H1 (cell line): ENCODE data around the gene MMP8. TPM values are rescaled to one million over a fixed set of nuclear protein-coding genes. Genes with fewer than 3 reads are reported as not detected.

Experiments used
- CTCF ChIA-PET: fragments of 300-600 bp; sonication (Branson Sonifier 250); formaldehyde crosslinking; loops from one replicate; lab custom pipeline; 2021; ENCODE audit not compliant: partially characterized antibody; lab: Charles Lee
- POLR2A ChIA-PET: fragments of 300-600 bp; sonication (Branson Sonifier 250); formaldehyde crosslinking; loops from one replicate; lab custom pipeline; 2021; ENCODE audit warnings: inconsistent platforms; ENCODE audit not compliant: partially characterized antibody; lab: Charles Lee
- DNase-seq, 2 experiments: peaks; one replicate each; pipeline versions ENCODE4 v3.0.0 to v3.0.0-alpha.2; 2010 to 2022; ENCODE audit warnings: low spot score in 2 of 2, low read depth in 1 of 2, mixed read lengths in 1 of 2
- FAIRE-seq: peaks from 2 replicates; lab custom pipeline; 2011; peaks lifted over from hg19 to GRCh38; lab: Jason Lieb, UNC
- H2AFZ ChIP-seq: 2 replicates; pipeline ENCODE4 v1.8.1; 2012; ENCODE audit warnings: low read length, inconsistent platforms
- H2AK5ac ChIP-seq: 2 replicates; pipeline ENCODE4 v1.6.1; 2013; ENCODE audit warnings: low read depth, low read length
- H2BK120ac ChIP-seq: replicated peaks from 2 replicates; pipeline ENCODE3; 2013; ENCODE audit warnings: low read depth, low read length, inconsistent platforms
- H2BK12ac ChIP-seq: 2 replicates; pipeline ENCODE4 v1.6.1; 2013; ENCODE audit warnings: low read depth, low read length
- H2BK15ac ChIP-seq: 2 replicates; pipeline ENCODE4 v1.6.1; 2013; ENCODE audit warnings: low read length
- H2BK20ac ChIP-seq: 2 replicates; pipeline ENCODE4 v1.6.1; 2013; ENCODE audit warnings: low read length
- H2BK5ac ChIP-seq: 2 replicates; pipeline ENCODE4 v1.6.1; 2013; ENCODE audit warnings: low read depth, low read length
- H3K14ac ChIP-seq: 2 replicates; pipeline ENCODE4 v1.6.1; 2013; ENCODE audit warnings: inconsistent platforms; ENCODE audit not compliant: insufficient read length
- H3K18ac ChIP-seq: 2 replicates; pipeline ENCODE4 v1.6.1; 2013; ENCODE audit warnings: low read length; ENCODE audit errors: extremely low read depth
- H3K23ac ChIP-seq: 2 replicates; pipeline ENCODE4 v1.6.1; 2013; ENCODE audit warnings: inconsistent platforms; ENCODE audit not compliant: insufficient read length
- H3K23me2 ChIP-seq: 2 replicates; pipeline ENCODE4 v1.6.1; 2013; ENCODE audit warnings: low read depth, low read length
- H3K27ac ChIP-seq: 2 replicates; pipeline ENCODE4 v1.6.1; 2011; ENCODE audit warnings: low read depth, low read length, inconsistent platforms
- H3K27me3 ChIP-seq, 4 experiments: replicated peaks in 1 of 4; 1 replicate in 1 of 4; 2 replicates in 3 of 4; pipeline versions ENCODE4 v1.6.1 to v1.8.1; 2011 to 2013; ENCODE audit warnings: low read length in 3 of 4, mild to moderate bottlenecking in 3 of 4, inconsistent platforms in 2 of 4, mixed read lengths in 2 of 4, moderate library complexity in 1 of 4; ENCODE audit not compliant: control insufficient read depth in 3 of 4, insufficient read depth in 3 of 4; ENCODE audit errors: extremely low read depth in 1 of 4
- H3K36me3 ChIP-seq, 4 experiments: 2 replicates each; pipeline versions ENCODE4 v1.6.1 to v1.8.1; 2011 to 2013; ENCODE audit warnings: mild to moderate bottlenecking in 4 of 4, low read length in 3 of 4, moderate library complexity in 2 of 4, control low read depth in 1 of 4, inconsistent platforms in 1 of 4; ENCODE audit not compliant: insufficient read depth in 4 of 4, control insufficient read depth in 2 of 4
- H3K4ac ChIP-seq: replicated peaks from 2 replicates; pipeline ENCODE3; 2013; ENCODE audit warnings: low read length, low read depth, mixed read lengths, inconsistent platforms; ENCODE audit not compliant: insufficient read length
- H3K4me1 ChIP-seq, 4 experiments: replicated peaks in 1 of 4; 1 replicate in 1 of 4; 2 replicates in 3 of 4; pipeline versions ENCODE4 v1.6.1 to v1.8.1; 2011 to 2013; ENCODE audit warnings: low read length in 3 of 4, inconsistent platforms in 2 of 4, mixed read lengths in 1 of 4; ENCODE audit not compliant: insufficient read depth in 4 of 4, control insufficient read depth in 3 of 4
- H3K4me2 ChIP-seq, 2 experiments: 2 replicates each; pipeline versions ENCODE4 v1.6.1 to v1.8.1; 2011 to 2013; ENCODE audit warnings: low read depth in 2 of 2, low read length in 2 of 2, control low read depth in 1 of 2, inconsistent platforms in 1 of 2, mild to moderate bottlenecking in 1 of 2; ENCODE audit not compliant: insufficient read depth in 1 of 2
- H3K4me3 ChIP-seq, 4 experiments: fragments of 200-600, 300-600 bp in 1 of 4; sonication (generic), shearing (Covaris generic), sonication (Bioruptor Twin) in 1 of 4; 2 replicates each; pipeline versions ENCODE4 v1.5.1 to v1.8.1; 2011 to 2016; ENCODE audit warnings: low read length in 4 of 4, low read depth in 3 of 4, control low read depth in 2 of 4, inconsistent platforms in 2 of 4, mild to moderate bottlenecking in 2 of 4, mixed read lengths in 1 of 4, moderate library complexity in 1 of 4; ENCODE audit not compliant: insufficient read depth in 2 of 4; ENCODE audit errors: extremely low read depth in 1 of 4
- H3K56ac ChIP-seq: replicated peaks from 2 replicates; pipeline ENCODE3; 2013; ENCODE audit warnings: low read depth, mild to moderate bottlenecking, mixed read lengths, low read length, inconsistent platforms; ENCODE audit not compliant: insufficient read length
- H3K79me1 ChIP-seq: 2 replicates; pipeline ENCODE4 v1.6.1; 2013; ENCODE audit warnings: low read depth, low read length, control low read depth
- H3K79me2 ChIP-seq, 2 experiments: 2 replicates each; pipeline versions ENCODE4 v1.6.1 to v1.8.1; 2012 to 2013; ENCODE audit warnings: low read length in 2 of 2, mild to moderate bottlenecking in 2 of 2, inconsistent platforms in 1 of 2; ENCODE audit not compliant: insufficient read depth in 2 of 2, control insufficient read depth in 1 of 2
- H3K9ac ChIP-seq, 4 experiments: replicated peaks in 1 of 4; 1 replicate in 1 of 4; 2 replicates in 3 of 4; pipeline versions ENCODE4 v1.6.1 to v1.8.1; 2011 to 2013; ENCODE audit warnings: low read depth in 3 of 4, low read length in 3 of 4, control low read depth in 2 of 4, mild to moderate bottlenecking in 2 of 4, moderate library complexity in 2 of 4, inconsistent platforms in 1 of 4; ENCODE audit errors: extremely low read depth in 1 of 4
- H3K9me3 ChIP-seq, 2 experiments: 2 replicates each; pipeline versions ENCODE4 v1.6.1 to v1.8.1; 2012 to 2013; ENCODE audit warnings: mild to moderate bottlenecking in 2 of 2, moderate library complexity in 2 of 2, control low read depth in 1 of 2, inconsistent platforms in 1 of 2, low read depth in 1 of 2, low read length in 1 of 2, mixed read lengths in 1 of 2; ENCODE audit not compliant: insufficient read depth in 2 of 2
- H4K20me1 ChIP-seq, 2 experiments: replicated peaks in 1 of 2; 2 replicates each; pipeline versions ENCODE3 to v1.8.1; 2011 to 2013; ENCODE audit warnings: inconsistent platforms in 2 of 2, low read length in 2 of 2, mild to moderate bottlenecking in 1 of 2; ENCODE audit not compliant: insufficient read depth in 2 of 2, control insufficient read depth in 1 of 2
- H4K5ac ChIP-seq: 2 replicates; pipeline ENCODE4 v1.6.1; 2013; ENCODE audit warnings: low read length, low read depth, mixed read lengths, inconsistent platforms; ENCODE audit not compliant: insufficient read length
- H4K8ac ChIP-seq: 2 replicates; pipeline ENCODE4 v1.8.0; 2013; ENCODE audit warnings: mild to moderate bottlenecking, moderate library complexity, low read length, inconsistent platforms; ENCODE audit not compliant: insufficient read depth; ENCODE audit errors: extremely low read depth
- H4K91ac ChIP-seq: replicated peaks from 2 replicates; pipeline ENCODE3; 2013; ENCODE audit warnings: low read length, mixed read lengths, inconsistent platforms; ENCODE audit not compliant: insufficient read length
- CHD1 ChIP-seq: IDR thresholded peaks from 2 replicates; pipeline ENCODE4 v1.6.1; 2012; ENCODE audit warnings: low read depth, low read length, improper control_type of control experiment
- FOSL1 ChIP-seq: IDR thresholded peaks from 2 replicates; pipeline ENCODE4 v1.6.1; 2011; ENCODE audit warnings: mild to moderate bottlenecking, low read depth, low read length, moderate library complexity; ENCODE audit not compliant: insufficient read depth
- JUND ChIP-seq: IDR thresholded peaks from 2 replicates; pipeline ENCODE4 v1.6.1; 2011; ENCODE audit warnings: mild to moderate bottlenecking, improper control_type of control experiment, low read length
- KDM4A ChIP-seq: IDR thresholded peaks from one replicate; pipeline ENCODE4 v1.7.1; 2012; ENCODE audit warnings: low read depth, mild to moderate bottlenecking, moderate library complexity, low read length, inconsistent platforms; ENCODE audit not compliant: severe bottlenecking
- POLR2AphosphoS5 ChIP-seq: IDR thresholded peaks from 2 replicates; pipeline ENCODE4 v1.6.1; 2011; ENCODE audit warnings: low read depth, low read length
- RBBP5 ChIP-seq: IDR thresholded peaks from 2 replicates; pipeline ENCODE4 v1.7.1; 2012; ENCODE audit warnings: low read depth, mild to moderate bottlenecking, inconsistent platforms, low read length, moderate library complexity, borderline replicate concordance
- WGBS, 2 experiments: shearing (Covaris generic) in 1 of 2; methylation state at CpG; one replicate each; pipeline versions ENCODE4 v1.1.6 to v1.1.7; 2013 to 2015; ENCODE audit warnings: low lambda C conversion rate in 2 of 2, mixed read lengths in 2 of 2, inconsistent platforms in 1 of 2, low coverage in 1 of 2, missing lambda C conversion rate in 1 of 2; ENCODE audit not compliant: insufficient replicate concordance in 2 of 2, insufficient coverage in 1 of 2, insufficient read length in 1 of 2; ENCODE audit errors: extremely low coverage in 1 of 2, missing lambda C conversion rate in 1 of 2; 5-methylcytosine and 5-hydroxymethylcytosine counted together
- polyA plus RNA-seq, 7 experiments: library from polyadenylated mRNA; depleted of rRNA in 3 of 7; stranded (reverse) in 5 of 7; unstranded in 2 of 7; fragments of >200 nt in 5 of 7; fragments of 200-250 nt in 2 of 7; gene quantifications; 1 replicate in 5 of 7; 2 replicates in 1 of 7; 4 replicates in 1 of 7; pipeline versions ENCODE4 v1.2.1 to v1.2.3, GENCODE V29; 2011 to 2013; ENCODE audit warnings: missing spikeins in 2 of 7, mixed read lengths in 2 of 7
- total RNA-seq: library from RNA; stranded (reverse); fragmentation: NEBNext Ultra II Directional; extraction: Animal tissue kit (Norgen Biotek cat#: 25700); gene quantifications from 2 replicates; pipeline ENCODE4 v1.2.1, GENCODE V29; 2021

MMP8 gene
- total and polyA plus RNA-seq, 2 of the 8 experiments (the other 6 are each of a cell fraction or from before 2014, with no cell fraction given), result not detected

GRCh38 chr11:102716527-102716926 is 8.2 kb downstream of the MMP8 start:
- no peaks in the 10 kb centered on the region for H3K4me1 ChIP-seq
- no peak overlapping the region for H2AFZ ChIP-seq
- no peak overlapping the region for H2BK20ac ChIP-seq
- no peak overlapping the region for H3K4me2 ChIP-seq
- no peak overlapping the region for H2BK120ac ChIP-seq
- no peak overlapping the region for H3K27ac ChIP-seq
- WGBS, 2 experiments, result 91% methylated on average over 1 of the region's 1 CpG; no CpG with 5 or more reads in 1 of the 2 experiments
- POLR2A ChIA-PET, result no interaction called here
- TF ChIP-seq CHD1, result no peak
- no peak for TF ChIP-seq RBBP5
- no peak for TF ChIP-seq JUND
- TF ChIP-seq POLR2AphosphoS5, result no peak
- no peak for TF ChIP-seq KDM4A
- no peak for TF ChIP-seq FOSL1
- TF ChIP-seq, all 59 proteins: peak for 0
- Histone ChIP-seq H3K56ac (no peak overlapping the region), H3K79me1 (no peaks in the 10 kb centered on the region), H3K79me2 (no peaks in the 10 kb centered on the region), H4K20me1 (no peaks in the 10 kb centered on the region), H3K4ac (no peak overlapping the region), H4K5ac (no peak overlapping the region), H2BK5ac (no peak overlapping the region), H3K14ac (no peak overlapping the region), H3K36me3 (no peaks in the 10 kb centered on the region), H4K8ac (no peak overlapping the region), H2BK12ac (no peak overlapping the region), H3K9me3 (no peaks in the 10 kb centered on the region), H4K91ac (no peak overlapping the region), H3K23ac (no peak overlapping the region), H3K18ac (no peak overlapping the region), H3K27me3 (no peaks in the 10 kb centered on the region), H3K23me2 (no peaks in the 10 kb centered on the region), H3K4me3 (no peak overlapping the region), H2AK5ac (no peak overlapping the region), H3K9ac (no peak overlapping the region), H2BK15ac (no peak overlapping the region)
- CTCF ChIA-PET, result no interaction called here
- no peak for FAIRE-seq
- DNase-seq, result no peak
